GM19452 (cell line): ENCODE measurements around the gene ITGA5.
A peak's percentile ranks its signal among the peaks of the same experiment; 100 is the strongest.

Source experiments
- ATAC-seq: cut with Tn5 transposase; IDR thresholded peaks from one replicate; pipeline ENCODE4 v1.9.1; 2021; ENCODE audit not compliant: unreplicated experiment

The ITGA5 gene

DNA sequence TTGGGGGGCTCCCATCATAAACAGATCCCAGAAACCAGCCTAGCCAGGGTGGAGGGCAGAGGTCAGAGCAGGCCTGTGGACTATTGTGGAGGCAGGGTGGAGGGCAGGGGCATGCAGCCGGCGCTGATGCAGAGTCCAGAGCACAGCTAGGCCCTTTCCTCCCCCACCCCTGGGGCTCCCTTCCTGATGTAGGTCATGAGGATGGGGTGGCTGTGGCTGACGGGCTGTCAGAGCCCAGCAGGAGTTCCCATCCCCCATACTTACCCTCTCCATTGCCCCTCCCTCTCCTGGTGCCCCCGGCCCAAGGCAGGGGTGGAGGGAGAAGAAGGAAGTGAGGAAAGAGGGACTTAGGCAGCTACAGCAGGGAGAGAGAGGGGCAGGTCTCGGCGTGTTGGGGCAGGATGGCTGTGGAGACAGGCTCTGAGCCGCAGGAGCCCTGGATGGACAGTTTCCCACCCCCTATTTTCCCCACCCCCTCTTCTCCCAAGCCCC, 28.8 kb downstream of the ITGA5 start:
- no peak for ATAC-seq

DNA sequence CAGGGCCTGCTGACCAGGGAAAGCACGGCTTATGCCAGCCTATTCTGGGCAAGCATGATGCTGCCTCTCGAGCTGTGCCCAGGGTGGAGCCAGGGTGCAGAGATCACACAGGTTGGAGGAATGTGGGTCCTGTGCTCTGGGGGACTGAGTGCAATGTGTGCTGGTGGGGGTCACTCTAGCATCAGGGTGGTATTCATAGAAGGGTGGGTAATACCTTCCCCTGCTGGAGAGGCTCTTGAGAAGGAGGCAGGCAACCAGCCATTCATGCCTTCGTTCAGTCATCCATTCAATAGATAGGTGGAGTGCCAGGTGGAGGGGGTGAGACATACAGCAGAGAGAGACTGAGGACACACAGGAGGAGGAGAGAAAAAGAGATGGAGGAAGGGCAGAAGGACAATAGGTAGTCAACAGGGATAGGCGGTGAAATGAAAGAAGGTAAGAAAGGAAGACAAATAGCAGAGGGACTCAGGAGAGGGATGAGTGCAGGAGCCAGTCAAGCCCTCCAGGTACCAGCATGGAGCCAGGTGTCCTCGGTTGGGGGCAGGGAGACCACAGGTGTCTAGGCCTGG, 29.4 kb downstream of the ITGA5 start:
- ATAC-seq = no peak

DNA sequence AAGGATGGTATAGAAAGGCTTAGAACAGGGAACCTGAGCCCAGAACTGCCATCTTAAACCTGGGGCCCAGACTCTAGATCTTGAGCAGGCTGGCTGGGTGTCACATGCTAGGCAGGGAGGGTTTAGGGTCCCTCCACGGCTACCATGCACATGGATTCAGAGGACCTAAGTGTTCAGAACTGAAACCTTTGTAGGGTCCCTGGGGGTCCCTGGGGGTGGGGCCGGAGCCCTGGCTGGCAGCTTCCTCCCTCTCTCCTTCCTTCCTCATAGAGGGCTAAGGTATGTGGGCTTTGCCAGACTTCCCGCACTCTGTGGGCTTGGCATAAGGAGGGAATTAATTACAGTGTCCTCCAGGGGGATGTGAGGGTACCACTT, 29.9 kb downstream of the ITGA5 start:
- no peak for ATAC-seq

DNA sequence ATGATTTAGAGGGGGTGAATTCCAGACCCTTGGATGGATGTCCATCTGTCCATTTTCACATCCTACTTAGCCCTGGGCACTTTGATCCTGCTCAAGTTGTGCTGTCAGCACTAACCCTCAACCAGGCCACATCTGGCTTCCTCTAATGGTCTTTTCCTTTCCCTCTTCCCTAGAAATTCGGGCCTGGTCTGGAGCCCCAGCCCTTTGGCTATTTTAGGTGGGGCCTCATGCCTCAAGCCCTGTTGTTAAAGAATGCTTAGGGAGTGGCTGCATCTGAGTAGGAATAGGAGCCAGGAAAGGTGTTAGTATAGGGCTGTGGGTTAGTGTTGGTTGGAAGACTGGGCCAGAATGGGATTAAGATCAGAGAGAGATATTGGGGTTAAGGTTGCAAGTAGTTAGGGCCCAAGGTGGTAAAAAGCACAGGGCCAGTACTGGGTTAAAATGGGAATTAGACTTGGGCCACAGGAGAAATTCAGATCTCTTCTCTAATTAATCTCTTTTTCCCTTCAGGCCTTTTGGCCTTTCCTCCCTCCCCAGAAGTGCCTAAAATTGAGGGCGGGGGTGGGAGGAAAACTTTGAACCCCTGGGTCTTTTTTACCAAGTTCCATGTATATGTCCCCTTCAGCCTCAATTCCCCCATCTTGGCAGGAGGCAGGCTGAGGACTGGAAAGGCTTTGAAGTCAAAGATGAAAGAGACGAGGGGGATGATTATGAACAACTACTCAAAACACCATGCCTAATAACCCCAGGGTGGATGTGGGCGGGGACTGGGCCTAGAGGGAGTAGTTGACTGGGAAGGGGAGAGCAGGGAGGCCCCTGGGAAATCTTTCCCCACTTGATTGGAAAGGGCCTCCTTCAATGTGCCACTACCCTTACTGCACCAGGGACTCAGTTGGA, 30.6 kb downstream of the ITGA5 start:
- ATAC-seq = no peak

DNA sequence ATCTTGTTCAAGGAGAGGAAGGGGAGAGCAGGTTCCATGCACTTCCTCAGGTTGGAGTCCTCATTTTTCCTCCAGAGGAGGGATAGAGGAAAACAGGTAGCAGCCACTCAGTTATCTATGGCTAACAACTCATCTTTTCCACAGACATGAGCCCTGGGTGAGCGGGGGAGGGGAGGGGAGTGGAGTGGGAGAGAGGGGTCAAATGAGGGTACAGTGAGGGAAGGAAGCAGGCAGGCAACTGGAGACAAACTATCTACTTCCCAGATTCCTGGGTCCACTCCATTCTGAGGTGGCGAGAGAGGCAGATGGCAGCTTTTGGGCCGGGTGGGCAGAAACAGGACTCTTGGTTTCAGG, 32.0 kb downstream of the ITGA5 start:
- no peak for ATAC-seq

DNA sequence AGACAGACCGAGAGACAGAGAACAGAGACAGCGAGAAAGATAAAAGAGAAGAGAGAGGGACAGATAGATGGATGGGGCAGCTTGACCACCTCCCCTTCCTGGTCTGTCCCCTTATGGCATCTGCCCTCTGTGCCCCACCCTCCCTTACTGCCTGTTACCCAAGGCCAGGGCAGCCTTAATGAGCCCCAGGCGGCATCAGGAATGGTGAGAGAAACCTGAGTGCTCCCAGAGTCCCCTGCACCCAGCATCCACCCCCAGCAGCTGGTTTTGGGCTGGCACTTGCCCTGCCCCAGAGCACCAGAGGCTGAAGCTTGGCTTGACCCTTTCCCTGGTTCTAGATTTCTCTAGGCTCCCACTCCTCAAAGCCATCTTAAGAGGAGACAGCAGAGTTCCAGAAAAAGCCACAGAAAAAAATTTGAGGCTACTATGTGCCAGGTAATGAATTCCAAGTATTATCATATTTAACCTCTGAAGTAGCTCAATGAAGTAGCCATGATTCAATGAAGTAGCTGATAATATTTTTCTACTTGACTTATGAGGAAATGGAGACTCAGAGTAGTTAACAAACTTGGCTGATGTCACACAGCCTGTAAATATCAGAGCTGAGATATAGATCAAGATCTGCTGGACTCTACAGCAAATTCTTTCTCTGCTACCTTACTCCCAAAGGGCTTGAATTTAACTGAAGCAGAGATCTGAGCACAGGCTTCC, 32.5 kb downstream of the ITGA5 start:
- no peak for ATAC-seq

DNA sequence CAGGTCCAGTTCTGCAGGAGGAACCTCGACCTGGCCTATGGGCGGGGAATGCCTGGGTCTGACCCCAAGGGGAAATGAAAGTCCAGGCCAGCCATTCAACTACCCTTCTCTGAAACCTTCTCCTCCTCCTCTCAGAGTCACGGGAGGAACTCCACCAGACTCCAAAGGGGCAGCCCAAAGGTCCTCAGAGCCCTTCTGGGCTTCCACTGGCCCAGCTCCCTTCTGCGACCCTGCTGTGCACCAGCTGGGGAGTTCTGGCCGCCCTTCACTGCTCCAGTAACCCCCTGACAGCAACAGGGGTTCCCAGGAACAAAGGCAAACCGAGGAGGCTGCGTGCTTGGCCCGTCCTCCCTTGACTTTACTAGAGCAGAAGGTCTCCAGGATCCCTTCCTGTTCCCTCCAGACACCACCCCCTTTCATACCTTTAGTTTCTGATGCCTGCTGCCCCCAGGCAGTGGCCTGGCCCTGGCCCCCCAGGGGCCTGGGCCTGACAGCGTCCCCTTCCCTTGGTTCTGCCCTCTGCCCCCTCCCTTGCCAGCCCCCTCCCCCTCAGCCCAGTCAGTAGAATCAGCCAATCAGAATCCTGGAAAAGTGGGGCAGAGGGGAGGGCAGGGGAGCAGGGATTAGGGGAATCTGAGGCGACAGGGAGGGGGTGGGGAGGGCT, 33.7 kb downstream of the ITGA5 start:
- ATAC-seq = peak; percentile 55

DNA sequence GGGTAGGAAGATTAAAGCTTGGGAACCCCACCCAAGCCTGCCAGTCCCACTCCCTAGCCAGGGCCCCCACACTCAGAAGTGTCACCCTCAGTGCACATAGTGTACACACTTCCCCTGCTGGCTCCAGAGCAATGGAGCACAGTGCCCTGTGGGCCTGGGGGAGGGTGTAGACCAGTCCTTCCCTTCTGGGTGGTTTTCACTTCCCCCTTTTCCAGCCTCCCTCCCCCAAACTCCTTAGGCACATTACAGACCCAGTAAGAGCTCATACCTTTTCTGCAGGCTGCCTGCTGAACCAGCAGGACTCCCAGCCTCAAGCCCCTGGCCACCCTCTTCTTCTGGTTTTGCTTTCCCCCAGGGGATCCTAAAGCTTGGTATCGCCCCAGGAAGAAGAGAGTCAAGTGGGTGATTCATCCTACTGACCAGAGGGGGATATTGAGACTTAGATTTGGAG, 34.5 kb downstream of the ITGA5 start, which contains the start of gene ZNF385A:
ZNF385A (minus strand) TSS at position 143 of the 451 bp plus-strand sequence. CDS start 219 bp downstream, outside the sequence.
- ATAC-seq = peak; percentile 53

DNA sequence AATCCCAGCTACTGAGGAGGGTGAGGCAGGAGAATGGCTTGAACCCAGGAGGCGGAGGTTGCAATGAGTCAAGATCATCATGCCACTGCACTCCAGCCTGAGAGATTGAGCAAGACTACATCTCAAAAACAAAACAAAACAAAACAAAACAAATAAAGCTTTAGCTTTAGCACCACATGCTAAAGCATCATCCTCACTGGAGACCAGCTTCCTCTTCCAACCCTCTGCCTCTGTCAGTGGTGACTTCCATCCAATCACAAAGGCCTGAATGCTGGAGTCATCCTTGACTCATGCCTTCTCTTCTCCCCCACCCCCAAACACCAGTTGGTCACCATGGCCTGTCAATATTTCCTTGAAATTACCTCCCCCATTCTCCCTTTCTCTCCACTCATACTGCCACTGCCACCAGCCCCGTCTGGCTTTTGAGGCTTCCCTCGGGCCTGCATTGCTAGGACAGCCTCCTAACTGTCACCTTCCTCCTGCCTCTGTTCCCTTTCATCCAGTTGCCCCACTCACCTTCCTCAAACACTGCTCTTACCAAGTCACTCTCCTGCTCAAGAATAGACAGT, 35.9 kb downstream of the ITGA5 start:
- no peak for ATAC-seq

DNA sequence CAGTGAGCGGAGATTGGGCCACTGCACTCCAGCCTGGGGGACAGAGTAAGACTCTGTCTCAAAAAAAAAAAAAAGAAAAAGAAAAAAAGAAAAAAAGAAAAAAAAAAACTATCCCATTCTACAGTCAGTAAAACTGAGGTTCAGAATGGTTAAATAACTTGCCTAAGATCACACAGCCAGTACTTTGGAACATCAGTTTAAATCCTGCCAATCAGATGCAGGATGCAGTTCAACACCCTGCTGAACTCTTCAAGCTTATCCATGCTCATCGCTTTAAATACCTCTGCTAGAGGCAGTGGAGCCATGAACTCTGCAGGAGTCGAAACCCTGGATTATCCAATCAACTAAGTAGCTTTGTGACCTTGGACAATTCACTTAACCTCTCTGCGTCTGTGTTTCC, 37.9 kb downstream of the ITGA5 start:
- no peak for ATAC-seq

DNA sequence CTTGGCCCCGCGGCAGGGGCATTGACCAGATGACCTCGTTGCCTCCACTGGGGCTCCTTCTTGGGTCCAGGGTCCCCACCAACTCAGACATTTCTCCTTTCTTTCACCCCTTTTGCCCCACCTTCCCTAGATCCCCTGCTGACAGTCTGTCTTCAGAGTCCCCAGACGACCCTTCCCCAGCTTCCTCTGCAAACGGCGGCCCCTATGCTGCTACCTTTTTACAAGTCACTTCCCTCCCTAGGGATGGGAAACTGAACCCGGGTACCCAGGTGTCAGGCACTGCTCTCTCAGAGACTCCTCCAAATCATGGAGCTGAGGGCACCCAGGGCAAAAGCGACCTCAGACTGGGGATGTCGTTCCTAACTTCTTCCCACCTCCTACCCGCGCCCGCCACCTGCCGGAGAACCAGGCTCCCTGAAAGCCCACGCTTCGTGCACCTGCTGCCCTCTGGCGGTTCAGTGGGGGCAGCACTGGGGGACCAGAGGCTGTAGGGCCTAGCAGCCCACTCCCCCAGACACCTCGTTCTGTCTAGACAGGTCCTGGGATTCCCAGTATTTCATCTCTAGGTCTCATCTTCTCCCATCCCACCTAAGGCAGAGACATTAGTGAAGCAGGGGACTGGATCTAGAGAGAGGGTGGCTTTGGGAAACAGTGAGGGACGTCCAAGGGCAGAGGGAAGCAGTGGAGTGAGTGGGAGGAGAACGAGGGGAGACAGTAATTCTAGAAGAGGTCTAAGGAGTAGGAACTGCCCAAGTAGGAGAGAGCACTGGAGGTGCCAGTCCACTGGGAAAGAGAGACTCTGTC, 39.5 kb downstream of the ITGA5 start:
- no peak for ATAC-seq

DNA sequence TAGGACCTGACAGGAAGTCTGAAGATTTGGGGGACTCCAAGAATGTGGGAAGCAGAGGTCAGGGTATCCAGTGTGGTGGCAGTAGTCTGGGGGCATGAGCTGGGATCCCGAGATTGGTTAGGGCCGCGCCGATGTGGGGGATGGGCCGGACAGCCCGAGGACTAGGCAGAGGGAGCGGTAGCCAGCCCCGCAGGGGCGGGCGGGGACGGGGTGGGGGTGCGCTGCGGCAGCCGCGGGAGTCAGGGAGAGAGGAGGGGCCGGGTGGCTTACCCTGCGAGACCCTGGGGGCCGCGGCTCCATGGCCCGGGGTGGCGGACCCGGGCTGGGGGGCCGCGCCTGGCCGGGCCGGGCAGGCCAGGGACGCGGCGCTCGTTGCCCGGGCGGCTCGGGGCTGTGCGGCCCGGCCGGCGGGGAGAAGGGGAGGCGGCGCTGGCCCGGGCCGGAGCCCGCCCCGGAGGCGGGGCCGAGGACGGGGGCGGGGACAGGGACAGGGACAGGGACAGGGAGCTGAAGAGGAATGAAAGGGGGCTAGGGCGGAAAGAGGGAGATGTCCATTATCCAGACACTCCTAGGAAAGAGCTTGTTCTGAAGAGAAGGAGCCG, 40.2 kb downstream of the ITGA5 start:
- ATAC-seq = no peak

DNA sequence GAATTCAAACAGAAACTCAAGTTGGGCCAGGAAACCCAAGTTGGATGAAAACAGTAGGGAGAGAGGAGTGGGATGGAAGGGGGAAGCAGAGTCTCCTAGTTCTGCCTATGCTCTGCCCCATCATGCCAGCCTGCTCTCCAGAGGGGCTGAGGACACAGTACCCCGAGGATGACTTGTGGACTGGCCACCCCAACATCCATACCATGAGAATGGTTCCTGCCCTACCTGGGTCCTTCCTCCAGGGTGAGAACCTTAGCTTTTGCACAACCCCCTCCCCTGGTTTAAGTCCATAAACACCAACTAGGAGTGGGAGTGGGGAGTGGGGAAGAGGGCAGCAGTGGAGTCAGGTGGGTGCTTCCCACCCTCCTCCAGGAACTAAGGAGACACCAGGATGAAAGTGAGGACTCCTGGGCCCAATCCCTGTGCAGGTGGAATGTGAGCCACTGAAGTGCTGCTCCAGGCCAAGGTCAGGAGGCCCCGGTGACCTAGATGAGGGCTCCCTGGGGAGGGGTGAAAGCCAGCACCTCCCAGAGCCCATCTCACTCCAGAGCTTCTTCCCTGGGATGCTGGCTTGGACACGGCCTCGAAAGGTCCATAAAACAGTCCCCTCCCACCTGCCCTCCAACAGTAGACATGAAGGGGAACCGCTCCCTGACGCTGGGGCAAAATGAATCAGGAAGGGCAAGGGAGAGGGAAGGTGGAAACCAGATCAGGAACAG, 41.1 kb downstream of the ITGA5 start:
- no peak for ATAC-seq

DNA sequence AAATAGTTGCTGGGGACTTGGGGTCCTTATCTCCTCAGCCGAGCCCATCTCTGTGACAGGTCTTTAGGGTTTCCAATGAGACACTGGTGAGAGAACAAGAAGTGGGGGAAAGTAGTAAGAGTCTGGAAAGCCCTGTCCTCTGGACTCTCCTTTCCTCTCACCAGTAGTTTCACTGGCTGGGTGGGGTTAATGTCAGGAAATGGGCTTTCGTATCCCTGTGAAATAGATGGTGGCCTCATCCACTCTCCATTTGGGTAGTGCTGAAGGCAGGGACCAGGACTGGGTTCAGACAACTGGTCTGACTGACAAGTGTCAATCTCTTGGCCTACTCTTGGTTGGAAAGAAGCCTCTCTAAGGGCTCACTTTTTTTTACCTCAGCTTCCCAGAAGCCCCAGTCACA, 42.1 kb downstream of the ITGA5 start:
- no peak for ATAC-seq

DNA sequence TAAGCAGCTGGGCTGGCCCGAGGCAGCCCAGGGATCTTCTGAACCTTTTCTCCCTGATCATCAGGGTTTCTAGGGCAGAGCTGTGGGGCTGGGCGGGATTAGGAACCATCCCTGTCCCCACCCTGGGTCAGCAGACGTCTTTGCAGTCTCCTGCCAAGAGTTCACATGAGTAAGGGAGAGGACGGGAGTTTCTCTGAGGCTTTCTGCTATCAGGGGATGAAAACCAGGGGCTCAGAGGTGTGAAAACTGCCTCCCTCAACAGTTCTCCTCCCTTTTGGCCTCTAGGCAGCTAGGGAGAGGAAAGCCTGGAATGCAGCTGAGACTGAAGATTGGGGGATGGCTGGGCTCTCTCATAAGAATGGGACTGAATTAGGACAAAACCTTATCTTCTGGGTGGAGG, 42.5 kb downstream of the ITGA5 start:
- no peak for ATAC-seq

DNA sequence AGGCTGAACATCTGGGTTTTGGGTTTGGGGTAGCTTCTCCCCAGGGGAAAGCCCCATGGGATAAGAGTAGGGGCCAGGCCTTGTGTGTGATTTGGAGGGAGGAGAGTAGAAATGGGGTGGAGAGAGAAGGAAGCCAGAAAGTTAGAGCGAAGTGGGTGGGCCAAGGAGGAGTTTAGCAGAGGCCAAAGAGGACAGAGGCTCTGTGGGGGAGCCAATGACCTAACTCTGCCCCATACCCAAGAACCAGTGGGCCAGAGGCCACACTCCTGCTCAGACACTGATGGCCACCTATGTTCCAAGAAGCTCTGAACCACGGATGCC, 43.8 kb downstream of the ITGA5 start:
- ATAC-seq = no peak

DNA sequence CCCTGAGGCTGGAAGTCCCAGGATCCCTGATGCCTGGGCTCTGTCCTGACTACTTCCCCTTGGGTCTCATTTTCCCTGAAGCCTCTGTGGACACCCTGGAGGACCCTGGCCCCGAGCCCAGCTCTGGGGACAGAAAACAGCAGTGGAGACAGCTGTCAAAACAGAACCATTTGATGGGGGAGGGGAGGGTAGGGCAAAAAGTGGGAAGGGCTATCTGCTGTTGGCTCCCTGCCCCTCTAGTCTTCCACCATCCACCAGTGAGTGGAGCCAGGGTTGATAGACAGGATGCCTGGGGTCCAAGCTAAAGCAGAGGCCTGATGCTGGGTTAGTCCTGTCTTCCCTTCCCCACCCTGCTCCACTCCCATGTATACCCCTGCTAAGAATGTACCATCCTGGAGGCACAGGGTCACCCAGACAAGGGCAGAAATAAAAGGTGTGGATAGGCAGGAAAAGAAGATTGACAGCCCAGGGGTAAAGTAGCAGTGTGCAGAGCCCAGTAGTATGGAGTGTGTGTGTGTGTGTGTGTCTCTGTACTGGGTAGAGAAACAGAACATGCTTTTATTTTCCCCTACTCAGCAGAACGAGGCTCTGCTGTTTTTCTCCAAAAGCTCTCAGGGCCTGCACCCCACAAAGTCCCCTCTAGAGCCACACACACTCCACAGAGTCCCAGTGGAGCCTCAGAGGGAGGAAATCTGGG, 44.4 kb downstream of the ITGA5 start:
- ATAC-seq = no peak
